Spleen (tissue), 11 donors: Measurements from ENCODE around the gene TMEM132C. TPM values are rescaled to one million over a fixed set of nuclear protein-coding genes. Genes with fewer than 3 reads are reported as not detected.

Experiments used
- DNase-seq: peaks from one replicate; pipeline ENCODE4 v3.0.0-alpha.2; 2020
- H3K27ac ChIP-seq, 8 donors: fragments of 200-600 bp; sonication (generic) in 7 of 8; 1 replicate in 4 of 8; 2 replicates in 4 of 8; pipeline versions ENCODE4 v1.5.0 to v1.8.0; 2016 to 2021; ENCODE audit warnings: inconsistent platforms in 4 of 8, mild to moderate bottlenecking in 4 of 8, moderate library complexity in 1 of 8
- H3K27me3 ChIP-seq, 7 donors: fragments of 200-600 bp; sonication (generic) in 6 of 7; replicated peaks in 1 of 7; 1 replicate in 4 of 7; 2 replicates in 3 of 7; pipeline versions ENCODE4 v1.5.0 to v1.8.0; 2016 to 2021; ENCODE audit warnings: inconsistent platforms in 3 of 7, mild to moderate bottlenecking in 1 of 7
- H3K36me3 ChIP-seq, 6 donors: fragments of 200-600 bp; sonication (generic) in 5 of 6; 1 replicate in 4 of 6; 2 replicates in 2 of 6; pipeline versions ENCODE4 v1.5.0 to v1.8.0; 2016 to 2021; ENCODE audit warnings: inconsistent platforms in 2 of 6
- H3K4me1 ChIP-seq, 6 donors: fragments of 200-600 bp; sonication (generic) in 5 of 6; 1 replicate in 3 of 6; 2 replicates in 3 of 6; pipeline versions ENCODE4 v1.5.0 to v1.8.0; 2016 to 2021; ENCODE audit warnings: inconsistent platforms in 3 of 6
- H3K4me3 ChIP-seq, 8 donors: fragments of 200-600 bp; sonication (generic) in 7 of 8; 1 replicate in 4 of 8; 2 replicates in 4 of 8; pipeline versions ENCODE4 v1.5.0 to v1.8.0; 2016 to 2021; ENCODE audit warnings: inconsistent platforms in 4 of 8, mild to moderate bottlenecking in 4 of 8, moderate library complexity in 2 of 8
- H3K9me3 ChIP-seq, 8 donors: fragments of 200-600 bp; sonication (generic) in 7 of 8; 1 replicate in 4 of 8; 2 replicates in 4 of 8; pipeline versions ENCODE4 v1.5.0 to v1.8.0; 2016 to 2021; ENCODE audit warnings: inconsistent platforms in 4 of 8
- CTCF ChIP-seq, 11 experiments: fragments of 200-600 bp in 7 of 11; fragments of 450-650 bp in 4 of 11; sonication (generic) in 4 of 11; IDR thresholded peaks in 8 of 11; conservative IDR thresholded peaks in 3 of 11; 1 replicate in 7 of 11; 2 replicates in 4 of 11; pipeline versions ENCODE4 v1.4.0 to v1.8.0; 2016 to 2021; ENCODE audit warnings: antibody characterized with exemption in 11 of 11, inconsistent platforms in 4 of 11, mild to moderate bottlenecking in 1 of 11
- POLR2A ChIP-seq, 3 donors: fragments of 450-650 bp; IDR thresholded peaks; one replicate each; pipeline ENCODE4 v1.5.1; 2017; ENCODE audit warnings: antibody characterized with exemption in 3 of 3, mild to moderate bottlenecking in 1 of 3
- POLR2AphosphoS5 ChIP-seq, 3 donors: sonication (generic); formaldehyde crosslinking; IDR thresholded peaks; one replicate each; pipeline ENCODE4 v1.5.1; 2017; ENCODE audit warnings: antibody characterized with exemption in 3 of 3
- WGBS, 5 donors: extraction: QIAGEN DNeasy Blood & Tissue Kit in 3 of 5; methylation state at CpG; one replicate each; pipeline versions ENCODE4 v1.1.5 to v1.1.7; 2013 to 2018; 5-methylcytosine and 5-hydroxymethylcytosine counted together
- intact Hi-C: fragments of 100-400 bp; cut with DNase I; formaldehyde crosslinking; loops from one replicate; pipeline ENCODE4 v1.15.0; 2023; ENCODE audit warnings: low total_unique reads
- polyA plus RNA-seq, 3 donors: library from polyadenylated mRNA; stranded (reverse); fragments of 200-250 nt; gene quantifications; one replicate each; pipeline ENCODE4 v1.2.1, GENCODE V29; 2013
- total RNA-seq, 7 donors: library from RNA; depleted of rRNA in 3 of 7; stranded (reverse); fragments of >200 nt in 3 of 7; fragmentation: NEBNext Ultra II Directional in 4 of 7; extraction: Animal tissue kit (Norgen Biotek cat#: 25700) in 4 of 7; gene quantifications; one replicate each; pipeline versions ENCODE4 v1.1.0 to v1.2.1, GENCODE V29; 2016 to 2021
- donor health status: healthy with polysubstance abuse.
- donor health status: DM: no; HTN: no; CAD: no; lungs with moderate emphysema.
- donor health status: DM: no; HTN: no; CAD: no.
- donor health status: Bipolar disorder and iron deficiency.
- donor health status: healthy.
- donor health status: DM: no; HTN: no; CAD: no.
- donor health status: DM: yes; HTN: yes; CAD: no.

Gene TMEM132C
- total and polyA plus RNA-seq, 10 donors = 0.08 to 0.83 (median 0.25) TPM; not detected in 4

- Histone ChIP-seq H3K27me3 (peaks cover 0 to 15% (median 0%) of the 10 kb centered on the region in 7 donors), H3K27ac (no peak overlapping the region), H3K9me3 (peaks cover 0 to 10% (median 1%) of the 10 kb centered on the region in 8 donors), H3K4me3 (no peak overlapping the region), H3K36me3 (no peaks in the 10 kb centered on the region), H3K4me1 (no peaks in the 10 kb centered on the region)
- intact Hi-C loops = no loop called here
- TF ChIP-seq POLR2AphosphoS5 (IDR thresholded peaks at IDR 0.05) = no peak
- TF ChIP-seq POLR2A (IDR thresholded peaks at IDR 0.05) = no peak
- no peak for TF ChIP-seq CTCF (IDR thresholded peaks at IDR 0.05 in 8 of 11, conservative IDR thresholded peaks at IDR 0.05 in 3 of 11)
- no peak for DNase-seq
- 79 to 93% (median 86%) methylated on average over 8 of the region's 8 CpGs for WGBS, 5 donors
Observed at GRCh38 chr12:128621304-128621703, 354.3 kb downstream of the TMEM132C start.

GRCh38 chr12:128623748-128624147, 356.8 kb downstream of the TMEM132C start:
- H3K4me1 ChIP-seq = no peaks in the 10 kb centered on the region
- H3K27ac ChIP-seq = no peak overlapping the region
- no peak for TF ChIP-seq CTCF (IDR thresholded peaks at IDR 0.05 in 8 of 11, conservative IDR thresholded peaks at IDR 0.05 in 3 of 11)
- TF ChIP-seq POLR2AphosphoS5 (IDR thresholded peaks at IDR 0.05) = no peak
- no peak for TF ChIP-seq POLR2A (IDR thresholded peaks at IDR 0.05)
- no peak for DNase-seq
- H3K9me3 ChIP-seq = peaks cover 0 to 15% (median 1%) of the 10 kb centered on the region in 8 donors
- no peak overlapping the region for H3K4me3 ChIP-seq
- H3K36me3 ChIP-seq = no peaks in the 10 kb centered on the region
- intact Hi-C loops = no loop called here
- H3K27me3 ChIP-seq = peaks cover 0 to 15% (median 0%) of the 10 kb centered on the region in 7 donors
- 87 to 93% (median 90%) methylated on average over 6 of the region's 6 CpGs for WGBS, 5 donors

GRCh38 chr12:128626808-128627320, 359.9 kb downstream of the TMEM132C start:
- Histone ChIP-seq H3K4me3 (no peak overlapping the region), H3K27ac (no peak overlapping the region), H3K36me3 (no peaks in the 10 kb centered on the region), H3K27me3 (peaks cover 0 to 9% (median 0%) of the 10 kb centered on the region in 7 donors), H3K9me3 (peaks cover 0 to 15% (median 1%) of the 10 kb centered on the region in 8 donors), H3K4me1 (no peaks in the 10 kb centered on the region)
- DNase-seq = no peak
- no peak for TF ChIP-seq POLR2AphosphoS5 (IDR thresholded peaks at IDR 0.05)
- no peak for TF ChIP-seq CTCF (IDR thresholded peaks at IDR 0.05 in 8 of 11, conservative IDR thresholded peaks at IDR 0.05 in 3 of 11)
- no peak for TF ChIP-seq POLR2A (IDR thresholded peaks at IDR 0.05)
- 76 to 91% (median 83%) methylated on average over 6 of the region's 6 CpGs for WGBS, 5 donors
- intact Hi-C loops = no loop called here

GRCh38 chr12:128627659-128628058, 360.7 kb downstream of the TMEM132C start:
- no peak for TF ChIP-seq POLR2A (IDR thresholded peaks at IDR 0.05)
- no peak for TF ChIP-seq POLR2AphosphoS5 (IDR thresholded peaks at IDR 0.05)
- TF ChIP-seq CTCF (IDR thresholded peaks at IDR 0.05 in 8 of 11, conservative IDR thresholded peaks at IDR 0.05 in 3 of 11) = no peak
- Histone ChIP-seq H3K4me1 (no peaks in the 10 kb centered on the region), H3K27ac (no peak overlapping the region), H3K9me3 (peaks cover 0 to 17% (median 2%) of the 10 kb centered on the region in 8 donors), H3K4me3 (no peak overlapping the region), H3K27me3 (peaks cover 0 to 9% (median 0%) of the 10 kb centered on the region in 7 donors), H3K36me3 (no peaks in the 10 kb centered on the region)
- intact Hi-C loops = no loop called here
- 78 to 87% (median 82%) methylated on average over 7 to 9 of the region's 9 CpGs for WGBS, 5 donors
- no peak for DNase-seq
